GM18868 (cell line): ENCODE results near the gene RAB8A.

Experiments used
- ATAC-seq: cut with Tn5 transposase; IDR thresholded peaks from one replicate; pipeline ENCODE4 v1.9.1; 2021; ENCODE audit warnings: mild to moderate bottlenecking, moderate library complexity; ENCODE audit not compliant: unreplicated experiment

Gene RAB8A

GRCh38 chr19:16111160-16111908 is at the start of gene RAB8A:
RAB8A (plus strand) TSS chr19:16111889; CDS start chr19:16111902, 13 bp downstream.
- peak; percentile 89 for ATAC-seq

DNA sequence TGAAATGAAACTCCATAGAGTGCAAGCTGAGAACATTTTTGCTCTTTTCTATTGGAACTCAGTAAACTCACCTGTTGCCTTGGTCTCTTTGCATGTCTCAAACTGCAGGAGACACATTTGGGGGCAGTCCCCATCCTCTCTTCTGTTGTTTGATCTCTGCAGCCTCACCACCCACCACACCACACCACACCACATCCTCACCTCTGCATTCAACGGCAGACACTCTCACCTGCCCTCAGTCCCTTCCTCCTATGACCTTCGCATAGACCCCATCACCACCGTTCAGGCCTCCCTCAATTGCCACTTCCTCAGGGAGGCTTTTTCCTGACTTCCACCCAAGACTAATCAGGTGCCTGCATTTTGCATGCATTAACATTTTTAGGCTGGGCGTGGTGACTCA is 49.7 kb upstream of the RAB8A start:
- no peak for ATAC-seq

DNA sequence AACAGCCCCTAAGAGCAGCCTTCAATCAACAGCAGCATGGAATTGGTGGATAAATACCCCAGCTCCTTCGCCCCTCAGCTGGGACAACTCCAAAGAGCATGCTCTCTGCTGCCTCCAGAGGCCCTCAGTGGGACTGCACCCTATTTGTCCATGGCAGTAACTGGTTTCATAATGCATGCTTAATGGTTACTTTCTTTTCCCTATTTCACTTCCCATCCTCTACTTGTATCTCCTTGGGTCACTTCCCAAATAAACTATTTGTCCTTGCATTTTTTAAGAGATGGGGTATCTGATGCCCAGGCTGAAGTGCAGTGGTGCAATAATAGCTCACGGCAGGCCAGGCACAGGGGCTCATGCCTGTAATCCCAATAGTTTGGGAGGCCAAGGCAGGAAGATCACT is 48.9 kb upstream of the RAB8A start:
- ATAC-seq: no peak

DNA sequence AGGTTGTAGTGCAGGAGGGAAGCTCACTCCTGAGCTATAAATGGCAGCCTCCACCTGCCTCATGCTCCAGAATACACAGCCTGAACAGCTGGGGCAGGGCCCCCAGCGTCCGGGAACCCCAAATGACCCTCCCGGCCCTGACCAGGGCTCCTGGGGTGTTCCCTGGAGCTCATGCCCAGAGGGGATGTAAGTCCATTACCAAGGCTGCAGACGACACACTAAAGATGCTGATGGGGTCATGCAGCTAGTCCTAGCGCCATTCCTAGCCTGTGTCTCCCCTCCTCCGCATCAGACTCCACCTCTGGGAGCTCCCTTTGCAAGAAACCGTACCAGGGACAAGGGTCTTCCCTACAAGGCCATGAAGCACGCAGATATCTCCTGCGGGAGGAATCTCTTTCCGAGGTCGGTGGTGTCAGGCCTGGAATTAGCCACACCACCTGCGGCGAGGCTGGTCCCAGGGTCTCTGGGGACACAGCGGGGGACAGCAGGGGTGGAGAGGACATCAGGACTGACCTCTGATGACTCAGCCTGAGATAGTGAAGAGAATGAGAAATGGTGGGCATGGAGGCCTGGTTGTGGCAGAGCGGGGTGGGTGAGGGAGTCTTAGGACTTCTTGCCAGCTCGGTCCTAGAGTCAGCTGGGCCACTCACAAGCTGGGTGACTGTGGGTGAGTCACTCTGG is 47.3 kb upstream of the RAB8A start:
- ATAC-seq: no peak

- no peak for ATAC-seq
These were observed 45.0 kb upstream of the RAB8A start for GRCh38 chr19:16066611-16067104.

- no peak for ATAC-seq
These were observed 44.3 kb upstream of the RAB8A start for GRCh38 chr19:16067205-16067938.

DNA sequence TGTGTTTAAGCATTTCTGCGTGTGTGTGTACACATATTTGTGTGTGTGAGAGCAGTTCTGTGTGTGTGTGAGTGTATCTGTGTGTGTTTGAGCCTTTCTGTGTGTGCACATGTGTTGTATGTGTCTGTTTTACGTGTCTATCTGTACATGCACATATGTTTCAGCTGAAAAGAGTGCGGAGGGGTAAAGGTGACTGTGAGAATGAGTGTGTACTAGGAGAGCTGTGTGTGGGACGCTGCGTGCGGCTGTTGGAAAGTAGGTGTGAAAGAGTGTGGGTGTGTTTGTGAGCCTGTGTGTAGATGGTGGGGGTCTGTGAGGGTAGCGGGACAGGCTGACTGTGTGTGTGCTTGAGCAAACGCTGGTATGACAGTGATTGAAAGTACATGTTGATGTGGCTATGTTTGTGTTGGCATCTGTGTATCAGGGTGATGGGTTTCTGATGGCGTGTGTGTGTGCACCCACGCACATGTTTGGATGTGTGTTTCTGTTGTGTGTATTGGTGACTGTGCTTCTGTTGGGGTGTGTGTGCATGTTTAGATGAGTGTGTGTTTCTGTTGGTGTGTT is 42.9 kb upstream of the RAB8A start:
- ATAC-seq: no peak

DNA sequence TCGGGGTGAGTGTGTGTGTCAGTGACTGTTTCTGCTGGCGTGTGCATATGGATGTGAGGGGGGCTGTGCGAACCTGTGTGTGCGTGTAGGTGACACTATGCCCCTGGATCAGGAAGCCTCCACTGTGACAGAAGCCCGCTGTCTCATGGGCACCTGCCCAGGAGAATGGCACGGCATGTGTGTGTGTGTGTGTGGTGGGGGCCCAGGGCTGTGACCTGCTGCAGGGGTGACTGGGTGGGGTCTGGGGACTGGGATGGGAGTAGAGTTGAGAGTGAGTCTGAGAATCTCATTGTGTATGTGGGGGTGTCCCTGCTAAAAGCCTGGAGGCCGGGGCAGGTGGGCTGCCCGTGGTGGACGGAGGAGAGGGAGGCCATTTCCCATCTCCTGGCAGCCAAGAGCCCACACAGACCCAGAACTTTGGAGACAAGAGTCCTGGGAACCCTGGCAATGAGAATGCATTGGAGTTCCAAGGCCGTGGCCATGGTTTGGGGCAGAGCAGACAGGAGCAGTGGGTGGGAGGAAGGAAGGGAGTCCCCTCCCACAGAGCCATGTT is 41.8 kb upstream of the RAB8A start:
- no peak for ATAC-seq

DNA sequence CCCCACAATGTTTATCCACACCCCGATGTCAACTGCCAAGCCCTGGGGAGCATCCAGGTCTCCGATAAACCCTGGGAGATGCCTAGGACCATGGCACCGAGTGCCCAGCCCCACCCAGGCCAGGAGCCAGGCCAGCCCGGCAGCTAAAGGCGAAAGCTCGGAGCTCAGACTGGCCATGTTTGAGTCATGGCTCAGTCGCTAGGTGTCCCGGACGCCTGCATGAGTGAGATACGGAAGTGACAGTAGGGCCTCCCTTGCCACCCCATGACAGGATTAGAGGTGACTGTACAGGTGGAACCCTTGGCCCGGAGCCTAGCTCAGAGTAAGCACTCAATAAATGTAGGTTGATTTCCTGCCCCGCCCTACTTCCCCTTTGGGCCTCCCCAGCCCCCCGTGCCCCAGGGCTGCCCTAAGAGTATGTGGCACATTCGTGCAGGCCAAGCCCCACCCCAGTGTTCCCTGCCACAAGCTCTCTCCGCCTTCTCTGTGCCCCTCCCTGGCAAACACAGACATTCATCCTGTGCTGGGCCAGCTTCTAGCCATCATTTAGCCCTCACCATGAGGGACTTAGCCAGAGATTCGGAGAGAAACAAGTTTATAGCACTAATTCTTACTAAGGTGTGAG is 41.2 kb upstream of the RAB8A start:
- ATAC-seq: peak; percentile 54

DNA sequence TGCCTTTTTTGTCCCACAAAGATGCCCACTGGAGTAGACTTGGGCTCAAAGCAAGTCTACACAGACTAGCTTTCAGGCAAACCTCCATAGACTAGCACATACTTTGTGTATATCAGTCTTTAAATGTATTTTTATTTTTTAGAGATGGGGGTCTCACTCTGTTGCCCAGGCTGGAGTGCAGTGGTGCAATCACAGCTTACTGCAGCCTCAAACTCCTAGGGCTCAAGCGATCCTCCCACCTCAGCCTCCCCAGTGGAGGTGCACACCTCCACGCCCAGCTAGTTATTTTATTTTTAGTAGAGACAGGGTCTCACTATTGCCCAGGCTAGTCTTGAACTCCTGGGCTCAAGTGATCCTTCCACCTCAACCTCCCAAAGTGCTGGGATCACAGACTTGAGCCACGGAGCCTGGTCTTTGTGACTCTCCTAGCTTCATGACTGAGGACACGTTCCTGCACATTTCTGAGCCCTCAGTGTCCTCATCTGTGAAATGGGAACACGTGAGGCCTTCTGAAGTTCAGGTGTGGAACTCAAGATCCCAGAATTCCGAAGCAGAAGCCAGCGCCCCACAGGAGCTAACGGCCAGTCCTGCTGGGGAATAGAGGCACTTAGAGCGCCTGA is 40.5 kb upstream of the RAB8A start:
- no peak for ATAC-seq

- ATAC-seq: no peak
These were observed 38.2 kb upstream of the RAB8A start for GRCh38 chr19:16073481-16073880.

- no peak for ATAC-seq
These were observed 37.7 kb upstream of the RAB8A start for GRCh38 chr19:16073988-16074387.

- ATAC-seq: no peak
These were observed 37.0 kb upstream of the RAB8A start for GRCh38 chr19:16074488-16075365.

- no peak for ATAC-seq
These were observed 36.1 kb upstream of the RAB8A start for GRCh38 chr19:16075430-16076153.

DNA sequence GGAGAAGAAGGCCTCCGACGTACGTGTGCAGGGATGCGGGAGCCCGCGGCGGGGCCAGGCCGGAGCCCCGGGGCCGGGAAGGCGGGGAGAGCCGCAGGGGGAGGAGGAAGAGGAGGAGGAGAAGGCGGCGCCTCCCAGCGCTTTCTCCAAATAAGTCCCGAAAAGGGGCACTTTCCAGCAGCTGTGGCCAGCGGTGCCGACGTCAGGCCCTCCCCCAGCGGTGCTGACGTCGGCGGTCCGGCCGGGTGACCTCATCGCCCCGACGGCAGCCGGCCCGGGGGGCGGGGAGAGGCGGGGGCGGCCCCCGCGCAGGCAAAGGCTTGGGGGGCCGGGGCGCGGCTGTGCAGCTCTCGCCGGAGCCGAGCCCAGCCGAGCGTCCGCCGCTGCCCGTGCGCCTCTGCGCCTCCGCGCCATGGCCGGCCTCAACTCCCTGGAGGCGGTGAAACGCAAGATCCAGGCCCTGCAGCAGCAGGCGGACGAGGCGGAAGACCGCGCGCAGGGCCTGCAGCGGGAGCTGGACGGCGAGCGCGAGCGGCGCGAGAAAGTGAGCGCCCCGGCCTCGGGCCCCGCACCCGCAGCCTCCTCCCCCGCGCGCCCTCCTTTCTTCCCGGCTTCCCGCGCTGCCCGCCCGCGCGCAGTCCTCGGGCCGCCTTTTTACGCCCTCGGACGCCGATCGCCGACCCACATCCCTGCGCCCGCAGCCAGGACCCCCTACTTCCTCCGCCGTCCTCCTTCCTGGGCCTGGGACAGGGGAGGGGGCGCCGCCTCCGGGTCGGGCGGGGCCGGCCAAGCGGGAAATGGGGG is 35.3 kb upstream of the RAB8A start, which contains the start of gene TPM4:
Gene TPM4, plus strand, starts transcription at position 342 of the 804 bp plus-strand sequence. Its CDS starts 71 bp downstream, at position 413.
- ATAC-seq: peak; percentile 60

GRCh38 chr19:16076958-16077611 is 34.6 kb upstream of the RAB8A start:
- ATAC-seq: no peak
